GM12873 (cell line): ENCODE results near the gene KCNIP1.

Source experiments
- TF ChIP-seq, protein P1 (sequence below): IDR thresholded peaks from 2 replicates; pipeline ENCODE4 v1.5.1; 2012; ENCODE audit warnings: low read depth, mild to moderate bottlenecking, moderate library complexity, low read length, control low read depth; ENCODE audit not compliant: insufficient read depth; ENCODE audit errors: missing control alignments

Gene KCNIP1

DNA sequence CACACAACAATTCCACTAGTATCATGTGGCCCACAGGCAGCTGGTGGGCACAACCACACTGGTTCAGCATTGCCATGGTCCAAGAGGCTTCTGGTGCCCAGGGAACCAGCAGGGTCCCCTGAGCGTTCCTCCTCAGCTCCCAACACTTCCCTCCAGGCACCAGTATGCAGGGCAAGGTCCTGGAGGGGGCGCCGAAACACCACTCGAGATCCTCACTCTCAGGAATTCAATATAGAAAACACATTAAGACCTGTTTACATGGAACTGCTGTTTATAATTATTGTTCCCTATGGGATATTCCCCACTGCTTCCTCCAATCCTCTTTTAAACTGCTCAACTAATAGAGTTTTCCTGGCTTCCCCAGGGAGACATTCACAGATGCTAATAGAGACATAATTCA is 187.8 kb downstream of the KCNIP1 start:
- TF ChIP-seq, protein P1, sequence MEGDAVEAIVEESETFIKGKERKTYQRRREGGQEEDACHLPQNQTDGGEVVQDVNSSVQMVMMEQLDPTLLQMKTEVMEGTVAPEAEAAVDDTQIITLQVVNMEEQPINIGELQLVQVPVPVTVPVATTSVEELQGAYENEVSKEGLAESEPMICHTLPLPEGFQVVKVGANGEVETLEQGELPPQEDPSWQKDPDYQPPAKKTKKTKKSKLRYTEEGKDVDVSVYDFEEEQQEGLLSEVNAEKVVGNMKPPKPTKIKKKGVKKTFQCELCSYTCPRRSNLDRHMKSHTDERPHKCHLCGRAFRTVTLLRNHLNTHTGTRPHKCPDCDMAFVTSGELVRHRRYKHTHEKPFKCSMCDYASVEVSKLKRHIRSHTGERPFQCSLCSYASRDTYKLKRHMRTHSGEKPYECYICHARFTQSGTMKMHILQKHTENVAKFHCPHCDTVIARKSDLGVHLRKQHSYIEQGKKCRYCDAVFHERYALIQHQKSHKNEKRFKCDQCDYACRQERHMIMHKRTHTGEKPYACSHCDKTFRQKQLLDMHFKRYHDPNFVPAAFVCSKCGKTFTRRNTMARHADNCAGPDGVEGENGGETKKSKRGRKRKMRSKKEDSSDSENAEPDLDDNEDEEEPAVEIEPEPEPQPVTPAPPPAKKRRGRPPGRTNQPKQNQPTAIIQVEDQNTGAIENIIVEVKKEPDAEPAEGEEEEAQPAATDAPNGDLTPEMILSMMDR: no peak

DNA sequence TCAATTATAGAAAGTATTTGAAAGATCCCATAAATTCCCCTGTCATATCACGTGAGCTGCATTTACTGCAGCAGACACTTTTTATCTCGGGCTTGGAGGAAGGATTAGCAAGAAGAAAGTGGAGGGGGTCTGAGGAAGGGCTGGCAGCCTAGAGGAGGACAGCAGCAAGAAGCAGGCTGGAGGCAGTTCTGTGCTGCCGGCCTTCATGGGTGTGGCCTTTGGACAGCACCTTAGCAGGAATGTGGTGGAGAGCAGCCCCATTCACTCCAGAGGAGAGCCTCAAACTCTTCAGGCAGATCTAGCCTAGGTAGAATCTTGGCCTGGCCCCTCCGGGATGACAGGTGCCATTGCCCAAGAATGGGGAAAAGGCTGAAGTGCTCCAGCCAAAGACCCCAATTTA is 189.9 kb downstream of the KCNIP1 start:
- TF ChIP-seq, protein P1: no peak

DNA sequence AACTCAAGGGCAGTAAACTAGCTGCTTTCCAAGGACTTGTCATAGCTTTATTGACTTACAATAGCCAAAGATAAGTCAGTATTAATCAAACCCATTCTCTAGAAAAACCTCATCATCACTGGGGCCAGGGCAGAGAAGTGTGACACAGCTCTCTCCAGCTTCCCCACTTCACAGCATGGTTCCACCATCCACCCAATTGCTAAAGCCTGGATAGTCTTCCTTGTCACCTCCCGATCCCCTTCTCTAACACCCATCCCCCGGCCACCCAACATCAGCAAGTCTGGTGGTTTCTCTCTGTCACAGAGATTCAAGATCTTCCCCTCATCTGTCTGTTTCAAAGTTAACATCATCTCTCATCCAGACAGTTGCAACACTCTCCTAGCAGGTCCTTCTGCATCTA is 191.1 kb downstream of the KCNIP1 start:
- TF ChIP-seq, protein P1: no peak

DNA sequence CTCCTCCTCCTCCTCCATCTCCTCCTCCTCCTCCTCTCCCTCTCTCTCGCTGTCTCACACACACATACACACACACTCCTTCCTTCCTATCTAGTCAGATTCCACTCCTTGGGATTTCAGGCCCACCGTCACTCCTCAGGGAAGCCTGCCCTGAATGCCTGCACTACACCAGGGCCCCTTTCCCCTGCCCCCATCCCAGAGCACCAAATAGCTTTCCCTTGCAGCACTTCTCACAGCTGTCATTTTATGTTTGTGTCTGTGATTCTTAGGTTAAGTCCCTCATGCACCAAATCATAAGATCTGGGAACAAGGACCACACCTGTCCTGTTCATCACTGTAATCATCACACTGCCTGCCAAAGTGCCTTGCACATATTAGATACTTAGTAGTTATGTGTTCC is 193.2 kb downstream of the KCNIP1 start:
- TF ChIP-seq, protein P1: no peak

DNA sequence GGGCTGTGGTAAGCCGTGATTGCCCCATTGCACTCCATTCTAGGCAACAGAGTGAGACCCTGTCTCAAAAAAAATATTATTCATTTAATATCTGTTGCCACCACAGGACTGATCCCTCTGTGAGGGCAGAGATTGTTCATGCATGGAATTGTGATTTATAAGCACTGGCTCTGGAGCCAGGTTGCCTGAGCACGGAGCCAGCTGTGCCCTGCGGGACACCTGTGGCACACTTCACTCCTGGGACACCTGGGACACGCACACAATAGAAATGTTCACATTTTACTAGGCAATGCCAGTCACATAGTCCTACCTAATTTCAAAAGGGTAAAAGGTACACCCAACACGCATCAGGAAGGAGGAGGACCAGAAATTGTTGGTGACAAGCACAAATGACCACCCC is 196.7 kb downstream of the KCNIP1 start:
- TF ChIP-seq, protein P1: no peak

DNA sequence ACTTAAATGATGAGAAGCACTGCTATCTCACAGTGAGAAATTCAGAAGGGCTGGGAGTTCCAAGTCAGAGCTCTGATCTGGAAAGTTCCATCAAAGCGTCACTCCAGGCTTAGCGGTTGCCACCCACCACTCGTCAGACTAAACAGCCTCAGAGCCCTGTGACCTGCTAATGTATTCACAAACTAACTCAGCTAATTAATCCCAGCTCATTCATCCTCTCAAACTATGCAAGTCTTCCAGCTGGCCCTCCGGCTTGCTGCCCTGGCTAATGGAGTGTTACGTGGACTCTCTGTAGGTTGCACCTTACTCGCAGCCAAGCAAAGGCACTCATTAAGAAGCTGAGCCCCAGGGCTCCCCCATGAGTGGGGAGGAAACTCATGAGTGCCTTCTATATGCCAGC is 197.5 kb downstream of the KCNIP1 start:
- TF ChIP-seq, protein P1: no peak

DNA sequence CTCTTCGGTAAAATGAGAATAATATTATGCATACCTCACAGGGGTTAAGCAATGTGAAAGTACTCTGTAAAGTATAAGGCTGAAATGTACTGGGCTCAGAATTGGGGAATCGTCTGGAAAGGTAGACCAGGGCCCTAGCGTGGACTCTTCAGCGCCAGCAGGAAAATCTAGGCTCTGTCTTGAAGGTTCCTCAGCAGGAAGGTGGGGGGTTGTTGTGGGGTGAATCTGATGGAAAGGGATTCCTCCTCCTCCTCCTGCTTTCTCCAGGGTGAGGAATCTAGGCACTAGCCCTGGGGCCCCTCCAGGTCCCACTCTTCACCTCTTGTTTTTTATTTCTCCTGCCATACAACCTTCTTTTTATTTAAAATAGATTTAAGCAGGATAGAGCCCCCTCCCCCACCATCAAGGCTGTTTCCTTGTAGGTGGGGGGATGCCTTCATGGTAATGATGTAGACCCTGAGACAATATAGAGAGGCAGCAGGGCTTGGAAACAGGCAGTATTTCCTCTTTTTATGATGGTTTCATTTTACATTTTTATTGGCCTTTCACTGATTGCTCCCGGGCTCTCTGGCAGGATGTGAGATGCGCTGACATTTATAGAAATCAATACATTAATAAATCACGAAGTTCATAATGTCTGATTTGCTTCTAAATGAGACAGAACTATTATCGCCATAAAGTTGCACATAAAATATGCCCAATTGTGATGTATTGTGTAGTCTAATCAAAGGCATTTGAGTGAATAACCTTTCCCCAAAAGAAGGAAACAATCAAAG is 200.8 kb downstream of the KCNIP1 start:
- TF ChIP-seq, protein P1: no peak
